ENCODE results near the gene TMEM72.

TMEM72 gene

DNA sequence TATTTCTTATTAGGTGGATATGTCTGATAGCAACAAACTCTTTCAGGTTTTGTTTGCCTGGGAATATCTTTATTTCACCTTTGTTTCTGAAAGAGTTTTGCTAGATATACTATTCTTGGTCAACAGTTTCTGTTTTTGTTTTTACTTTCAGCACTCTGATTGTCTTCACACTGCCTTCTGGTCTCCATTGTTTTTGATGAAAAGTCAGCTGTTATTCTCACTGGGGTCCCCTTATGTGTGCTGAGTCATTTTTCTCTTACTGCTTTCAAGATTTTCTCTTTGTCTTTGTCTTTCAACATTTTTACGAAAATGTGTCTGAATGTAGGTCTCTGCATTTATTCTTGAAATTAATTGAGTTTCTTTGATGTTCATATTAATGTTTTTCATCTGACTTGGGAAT is 33.2 kb downstream of the TMEM72 start:
- Histone ChIP-seq H3K9me3 (ENCODE audit: insufficient read depth, low read length, severe bottlenecking) (peaks cover 9% of the 10 kb centered on the region), H3K27ac (ENCODE audit: low read length) (no peak overlapping the region), H3K9ac (ENCODE audit: low read depth, low read length) (no peak overlapping the region), H3K4me2 (ENCODE audit: insufficient read depth, low read length) (no peak overlapping the region), H3K4me1 (ENCODE audit: insufficient read depth, low read length) (no peaks in the 10 kb centered on the region), H2AFZ (ENCODE audit: low read depth, low read length) (no peak overlapping the region), H3K4me3 (ENCODE audit: low read depth in 1 of 2, low read length in 2 of 2) (no peak overlapping the region), H3K27me3 (ENCODE audit: insufficient read depth, low read length, poor library complexity) (no peaks in the 10 kb centered on the region), H3K79me2 (ENCODE audit: insufficient read depth, low read length) (no peaks in the 10 kb centered on the region), H4K20me1 (ENCODE audit: insufficient read depth, low read length) (no peaks in the 10 kb centered on the region), H3K36me3 (ENCODE audit: insufficient read depth, low read length) (no peaks in the 10 kb centered on the region)
- TF ChIP-seq CTCF (IDR thresholded peaks at IDR 0.05; ENCODE audit: borderline replicate concordance, extremely low read depth, low read length, poor library complexity, severe bottlenecking) (no peak), EZH2 (IDR thresholded peaks at IDR 0.05; ENCODE audit: borderline replicate concordance, low read depth, low read length, severe bottlenecking) (no peak)
- no peak for DNase-seq
- no peak for ATAC-seq (ENCODE audit: insufficient read depth, low read depth)

GRCh38 chr10:44946205-44946604 is 35.1 kb downstream of the TMEM72 start:
- no peak for DNase-seq
- Histone ChIP-seq H3K4me2 (ENCODE audit: insufficient read depth, low read length) (no peak overlapping the region), H3K9ac (ENCODE audit: low read depth, low read length) (no peak overlapping the region), H3K79me2 (ENCODE audit: insufficient read depth, low read length) (no peaks in the 10 kb centered on the region), H3K27ac (ENCODE audit: low read length) (no peak overlapping the region), H3K4me1 (ENCODE audit: insufficient read depth, low read length) (no peaks in the 10 kb centered on the region), H3K9me3 (ENCODE audit: insufficient read depth, low read length, severe bottlenecking) (peaks cover 9% of the 10 kb centered on the region), H3K27me3 (ENCODE audit: insufficient read depth, low read length, poor library complexity) (no peaks in the 10 kb centered on the region), H2AFZ (ENCODE audit: low read depth, low read length) (no peak overlapping the region), H4K20me1 (ENCODE audit: insufficient read depth, low read length) (no peaks in the 10 kb centered on the region), H3K4me3 (ENCODE audit: low read depth in 1 of 2, low read length in 2 of 2) (no peak overlapping the region), H3K36me3 (ENCODE audit: insufficient read depth, low read length) (no peaks in the 10 kb centered on the region)
- no peak for TF ChIP-seq EZH2 (IDR thresholded peaks at IDR 0.05; ENCODE audit: borderline replicate concordance, low read depth, low read length, severe bottlenecking)
- no peak for TF ChIP-seq CTCF (IDR thresholded peaks at IDR 0.05; ENCODE audit: borderline replicate concordance, extremely low read depth, low read length, poor library complexity, severe bottlenecking)
- ATAC-seq (ENCODE audit: insufficient read depth, low read depth) = no peak

- no peaks in the 10 kb centered on the region for H3K27me3 ChIP-seq (ENCODE audit: insufficient read depth, low read length, poor library complexity)
- H3K9ac ChIP-seq (ENCODE audit: low read depth, low read length) = no peak overlapping the region
- TF ChIP-seq CTCF (IDR thresholded peaks at IDR 0.05; ENCODE audit: borderline replicate concordance, extremely low read depth, low read length, poor library complexity, severe bottlenecking) (no peak), EZH2 (IDR thresholded peaks at IDR 0.05; ENCODE audit: borderline replicate concordance, low read depth, low read length, severe bottlenecking) (no peak)
- no peak overlapping the region for H3K4me3 ChIP-seq (ENCODE audit: low read depth in 1 of 2, low read length in 2 of 2)
- DNase-seq (no peak), ATAC-seq (ENCODE audit: insufficient read depth, low read depth) (no peak)
- no peaks in the 10 kb centered on the region for H3K79me2 ChIP-seq (ENCODE audit: insufficient read depth, low read length)
- peaks cover 9% of the 10 kb centered on the region for H3K9me3 ChIP-seq (ENCODE audit: insufficient read depth, low read length, severe bottlenecking)
- H2AFZ ChIP-seq (ENCODE audit: low read depth, low read length) = no peak overlapping the region
- no peak overlapping the region for H3K4me2 ChIP-seq (ENCODE audit: insufficient read depth, low read length)
- H3K4me1 ChIP-seq (ENCODE audit: insufficient read depth, low read length) = no peaks in the 10 kb centered on the region
- no peak overlapping the region for H3K27ac ChIP-seq (ENCODE audit: low read length)
- no peaks in the 10 kb centered on the region for H4K20me1 ChIP-seq (ENCODE audit: insufficient read depth, low read length)
- H3K36me3 ChIP-seq (ENCODE audit: insufficient read depth, low read length) = no peaks in the 10 kb centered on the region
Observed at GRCh38 chr10:44947371-44948152, 36.4 kb downstream of the TMEM72 start.

Measured in DND-41 (cell line).